ENCODE measurements around the gene SNRPA. TPM values are rescaled to one million over a fixed set of nuclear protein-coding genes. Genes with fewer than 3 reads are reported as not detected.
A peak's percentile ranks its signal among the peaks of the same experiment; 100 is the strongest.

SNRPA gene
- total RNA-seq, 3 donors from 2014 or later, result 41.6 to 52.8 (median 52.1) TPM

GRCh38 chr19:40755791-40756190 is 4.8 kb downstream of the SNRPA start:
- Histone ChIP-seq H3K9me3 (no peaks in the 10 kb centered on the region), H3K36me3 (peaks cover 9% of the 10 kb centered on the region), H3K27ac (peak overlapping the region; percentile 1 to 25), H3K27me3 (no peaks in the 10 kb centered on the region), H3K4me3 (no peak overlapping the region), H3K4me1 (peaks cover 0 to 11% of the 10 kb centered on the region in 2 donors)
- DNase-seq (ENCODE audit: low spot score in 2 of 2), result no peak
- intact Hi-C loops (cut with DNase I; ENCODE audit: low total_unique reads), result no loop called here
- TF ChIP-seq POLR2AphosphoS5 (IDR thresholded peaks at IDR 0.05), result no peak

DNA sequence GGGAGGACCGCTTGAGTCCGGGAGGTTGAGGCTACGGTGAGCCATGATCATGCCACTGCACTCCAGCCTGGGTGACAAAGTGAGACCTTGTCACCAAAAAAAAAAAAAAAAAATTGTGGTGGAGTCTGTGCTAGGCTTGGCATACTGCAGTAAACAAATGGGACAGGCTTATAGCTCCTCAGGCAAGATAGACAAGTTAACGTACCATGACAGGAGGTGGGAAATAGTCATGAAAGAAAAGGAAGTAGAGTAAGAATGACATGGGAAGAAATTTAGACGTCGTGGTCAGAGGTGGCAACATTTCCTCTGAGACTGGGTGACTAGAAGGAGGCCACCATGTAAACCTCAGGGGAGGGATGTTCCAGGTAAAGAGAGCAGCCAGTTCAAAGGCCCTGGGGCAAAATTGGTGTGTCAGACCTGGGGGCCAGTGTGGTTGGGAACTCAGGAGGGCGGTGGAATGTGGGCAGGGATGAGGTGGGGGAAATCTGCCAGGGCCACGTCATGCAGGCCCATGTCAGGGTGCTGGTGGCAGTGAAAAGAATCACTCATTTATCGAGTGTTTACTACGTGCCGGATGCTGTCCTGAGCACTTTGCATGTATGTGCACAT is 5.6 kb downstream of the SNRPA start:
- DNase-seq (ENCODE audit: low spot score in 2 of 2), result no peak
- H3K4me1 ChIP-seq, result peaks cover 0 to 11% of the 10 kb centered on the region in 2 donors
- H3K4me3 ChIP-seq, result no peak overlapping the region
- intact Hi-C loops (cut with DNase I; ENCODE audit: low total_unique reads), result no loop called here
- H3K27me3 ChIP-seq, result no peaks in the 10 kb centered on the region
- no peaks in the 10 kb centered on the region for H3K9me3 ChIP-seq
- TF ChIP-seq CTCF (IDR thresholded peaks at IDR 0.05) (no peak), POLR2AphosphoS5 (IDR thresholded peaks at IDR 0.05) (no peak), POLR2A (IDR thresholded peaks at IDR 0.05) (no peak)
- peak overlapping the region in 1 of 2 donors; percentile 25 for H3K27ac ChIP-seq
- peaks cover 9% of the 10 kb centered on the region for H3K36me3 ChIP-seq

GRCh38 chr19:40758491-40758890 is 7.5 kb downstream of the SNRPA start:
- intact Hi-C loops (cut with DNase I; ENCODE audit: low total_unique reads), result no loop called here
- TF ChIP-seq POLR2A (IDR thresholded peaks at IDR 0.05), result no peak
- TF ChIP-seq POLR2AphosphoS5 (IDR thresholded peaks at IDR 0.05), result no peak
- TF ChIP-seq CTCF (IDR thresholded peaks at IDR 0.05), result no peak

DNA sequence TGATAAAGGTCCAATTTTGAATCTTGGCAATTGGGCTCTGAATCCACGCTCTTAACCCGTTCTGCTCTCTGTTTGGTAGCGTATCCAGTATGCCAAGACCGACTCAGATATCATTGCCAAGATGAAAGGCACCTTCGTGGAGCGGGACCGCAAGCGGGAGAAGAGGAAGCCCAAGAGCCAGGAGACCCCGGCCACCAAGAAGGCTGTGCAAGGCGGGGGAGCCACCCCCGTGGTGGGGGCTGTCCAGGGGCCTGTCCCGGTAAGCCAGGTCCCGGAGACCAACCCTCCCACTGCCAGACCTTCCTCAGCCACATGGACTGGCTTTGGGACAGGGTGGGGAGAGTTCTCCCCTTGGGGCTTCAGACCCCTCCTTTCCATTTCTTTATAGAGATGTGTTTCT is 8.3 kb downstream of the SNRPA start:
- Histone ChIP-seq H3K27me3 (no peaks in the 10 kb centered on the region), H3K9me3 (no peaks in the 10 kb centered on the region), H3K27ac (no peak overlapping the region), H3K4me1 (peaks cover 0 to 5% of the 10 kb centered on the region in 2 donors), H3K4me3 (no peak overlapping the region), H3K36me3 (peaks cover 22% of the 10 kb centered on the region)
- TF ChIP-seq POLR2AphosphoS5 (IDR thresholded peaks at IDR 0.05), result no peak
- TF ChIP-seq CTCF (IDR thresholded peaks at IDR 0.05), result no peak
- TF ChIP-seq POLR2A (IDR thresholded peaks at IDR 0.05), result no peak
- no peak for DNase-seq (ENCODE audit: low spot score in 2 of 2)
- intact Hi-C loops (cut with DNase I; ENCODE audit: low total_unique reads), result no loop called here

More at GRCh38 chr19:40758491-40758890, 7.5 kb downstream of the SNRPA start:
- no peaks in the 10 kb centered on the region for H3K27me3 ChIP-seq
- no peaks in the 10 kb centered on the region for H3K9me3 ChIP-seq
- H3K4me3 ChIP-seq, result no peak overlapping the region
- peaks cover 21% of the 10 kb centered on the region for H3K36me3 ChIP-seq
- H3K27ac ChIP-seq, result no peak overlapping the region
- DNase-seq (ENCODE audit: low spot score in 2 of 2), result no peak
- H3K4me1 ChIP-seq, result peaks cover 0 to 11% of the 10 kb centered on the region in 2 donors

DNA sequence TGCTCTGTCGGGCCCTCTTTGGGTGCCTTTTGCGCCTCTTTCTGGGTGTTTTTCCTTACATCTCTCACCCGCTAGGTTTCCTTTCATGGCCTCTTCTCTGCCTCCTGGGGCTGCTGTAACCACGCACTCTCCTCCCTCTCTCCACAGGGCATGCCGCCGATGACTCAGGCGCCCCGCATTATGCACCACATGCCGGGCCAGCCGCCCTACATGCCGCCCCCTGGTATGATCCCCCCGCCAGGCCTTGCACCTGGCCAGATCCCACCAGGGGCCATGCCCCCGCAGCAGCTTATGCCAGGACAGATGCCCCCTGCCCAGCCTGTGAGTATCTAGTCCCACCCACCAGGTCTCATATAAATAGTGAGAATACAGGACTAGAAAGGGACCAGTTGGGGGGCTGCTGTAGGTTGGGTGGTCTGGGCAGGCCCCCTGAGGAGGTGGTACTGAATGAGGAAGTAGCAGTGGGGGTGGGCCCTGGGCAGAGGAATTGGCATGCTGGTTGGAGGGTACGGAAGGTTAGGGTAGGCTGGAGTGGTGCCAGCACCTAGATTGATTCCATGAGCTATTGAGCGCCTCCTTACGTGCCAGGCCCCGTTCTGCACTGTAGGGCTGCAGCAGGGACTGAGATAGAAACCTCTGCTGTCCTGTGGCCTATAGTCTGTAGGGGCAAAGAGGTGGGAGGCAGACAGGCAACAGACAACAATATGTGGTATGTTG is 11.9 kb downstream of the SNRPA start:
- H3K9me3 ChIP-seq, result no peaks in the 10 kb centered on the region
- no peak for DNase-seq (ENCODE audit: low spot score in 2 of 2)
- no peaks in the 10 kb centered on the region for H3K27me3 ChIP-seq
- no peaks in the 10 kb centered on the region for H3K4me1 ChIP-seq
- no peak for TF ChIP-seq POLR2A (IDR thresholded peaks at IDR 0.05)
- TF ChIP-seq POLR2AphosphoS5 (IDR thresholded peaks at IDR 0.05), result no peak
- TF ChIP-seq CTCF (IDR thresholded peaks at IDR 0.05), result no peak
- intact Hi-C loops (cut with DNase I; ENCODE audit: low total_unique reads), result no loop called here
- H3K27ac ChIP-seq, result peak overlapping the region in 1 of 2 donors; percentile 19
- peaks cover 22% of the 10 kb centered on the region for H3K36me3 ChIP-seq
- H3K4me3 ChIP-seq, result no peak overlapping the region

All from breast epithelium (tissue), 4 donors.